Smooth muscle cell (in vitro differentiated cells): ENCODE results near the gene ASB6. TPM values are rescaled to one million over a fixed set of nuclear protein-coding genes. Genes with fewer than 3 reads are reported as not detected.

Source experiments
- DNase-seq: peaks from one replicate; lab custom pipeline; 2025; ENCODE audit not compliant: unreplicated experiment; lab: John Stamatoyannopoulos, UW
- H2AFZ ChIP-seq: fragments of 200-600 bp; sonication (generic); 2 replicates; pipeline ENCODE4 v1.6.0; 2016; ENCODE audit warnings: antibody characterized with exemption, low read depth, mild to moderate bottlenecking
- H3F3A ChIP-seq: fragments of 200-600 bp; sonication (generic); 2 replicates; pipeline ENCODE4 v1.6.0; 2017; ENCODE audit warnings: antibody characterized with exemption, low read depth
- H3K27ac ChIP-seq: fragments of 200-600 bp; sonication (generic); 2 replicates; pipeline ENCODE4 v1.5.1; 2016; ENCODE audit warnings: low read depth, mild to moderate bottlenecking
- H3K27me3 ChIP-seq: fragments of 200-600 bp; sonication (generic); 2 replicates; pipeline ENCODE4 v1.6.1; 2016; ENCODE audit warnings: low read depth, mild to moderate bottlenecking
- H3K36me3 ChIP-seq: fragments of 200-600 bp; sonication (generic); 2 replicates; pipeline ENCODE4 v1.5.1; 2016; ENCODE audit warnings: low read depth
- H3K4me1 ChIP-seq: fragments of 200-600 bp; sonication (generic); 2 replicates; pipeline ENCODE4 v1.5.1; 2016; ENCODE audit warnings: low read depth
- H3K4me2 ChIP-seq: fragments of 200-600 bp; sonication (generic); 2 replicates; pipeline ENCODE4 v1.6.0; 2016; ENCODE audit warnings: mild to moderate bottlenecking
- H3K4me3 ChIP-seq: fragments of 200-600 bp; sonication (generic); 2 replicates; pipeline ENCODE4 v1.5.1; 2016; ENCODE audit warnings: mild to moderate bottlenecking
- H3K79me2 ChIP-seq: fragments of 200-600 bp; sonication (generic); 2 replicates; pipeline ENCODE4 v1.6.0; 2016; ENCODE audit warnings: low read depth, mild to moderate bottlenecking
- H3K9ac ChIP-seq: fragments of 200-600 bp; sonication (generic); 2 replicates; pipeline ENCODE4 v1.6.0; 2016; ENCODE audit warnings: low read depth
- H3K9me3 ChIP-seq: fragments of 200-600 bp; sonication (generic); replicated peaks from 2 replicates; pipeline ENCODE4 v1.5.1; 2016; ENCODE audit warnings: low read depth
- H4K20me1 ChIP-seq: fragments of 200-600 bp; sonication (generic); 2 replicates; pipeline ENCODE4 v1.6.0; 2016; ENCODE audit warnings: low read depth
- WGBS: methylation state at CpG from one replicate; pipeline ENCODE4 v1.1.7; 2016; ENCODE audit warnings: low lambda C conversion rate; 5-methylcytosine and 5-hydroxymethylcytosine counted together
- polyA plus RNA-seq: library from polyadenylated mRNA; unstranded; fragments of >200 nt; fragmentation: Nextera tagmentation; extraction: Ambion mirVana; gene quantifications from 2 replicates; pipeline ENCODE4 v1.2.1, GENCODE V29; 2016
- total RNA-seq: library from RNA; depleted of rRNA; stranded (reverse); fragments of >200 nt; gene quantifications from 2 replicates; pipeline ENCODE4 v1.2.3, GENCODE V29; 2014
- TF ChIP-seq, protein P1 (sequence below): fragments of 200-600 bp; sonication (generic); IDR thresholded peaks from 2 replicates; pipeline ENCODE4 v1.5.1; 2017; ENCODE audit warnings: borderline replicate concordance, mild to moderate bottlenecking, antibody characterized with exemption; ENCODE audit not compliant: insufficient read depth, poor library complexity, severe bottlenecking

Gene ASB6
- total and polyA plus RNA-seq, 2 experiments from 2014 or later, result 13.8 to 26.0 TPM

GRCh38 chr9:129602598-129603415 is 39.1 kb downstream of the ASB6 start:
- H3F3A ChIP-seq, result peaks cover 33% of the 10 kb centered on the region
- H4K20me1 ChIP-seq, result no peaks in the 10 kb centered on the region
- no peaks in the 10 kb centered on the region for H3K27me3 ChIP-seq
- no peaks in the 10 kb centered on the region for H3K9me3 ChIP-seq
- TF ChIP-seq, protein P1, sequence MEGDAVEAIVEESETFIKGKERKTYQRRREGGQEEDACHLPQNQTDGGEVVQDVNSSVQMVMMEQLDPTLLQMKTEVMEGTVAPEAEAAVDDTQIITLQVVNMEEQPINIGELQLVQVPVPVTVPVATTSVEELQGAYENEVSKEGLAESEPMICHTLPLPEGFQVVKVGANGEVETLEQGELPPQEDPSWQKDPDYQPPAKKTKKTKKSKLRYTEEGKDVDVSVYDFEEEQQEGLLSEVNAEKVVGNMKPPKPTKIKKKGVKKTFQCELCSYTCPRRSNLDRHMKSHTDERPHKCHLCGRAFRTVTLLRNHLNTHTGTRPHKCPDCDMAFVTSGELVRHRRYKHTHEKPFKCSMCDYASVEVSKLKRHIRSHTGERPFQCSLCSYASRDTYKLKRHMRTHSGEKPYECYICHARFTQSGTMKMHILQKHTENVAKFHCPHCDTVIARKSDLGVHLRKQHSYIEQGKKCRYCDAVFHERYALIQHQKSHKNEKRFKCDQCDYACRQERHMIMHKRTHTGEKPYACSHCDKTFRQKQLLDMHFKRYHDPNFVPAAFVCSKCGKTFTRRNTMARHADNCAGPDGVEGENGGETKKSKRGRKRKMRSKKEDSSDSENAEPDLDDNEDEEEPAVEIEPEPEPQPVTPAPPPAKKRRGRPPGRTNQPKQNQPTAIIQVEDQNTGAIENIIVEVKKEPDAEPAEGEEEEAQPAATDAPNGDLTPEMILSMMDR, result no peak
- H3K36me3 ChIP-seq, result no peaks in the 10 kb centered on the region
- no peak overlapping the region for H3K27ac ChIP-seq
- H3K9ac ChIP-seq, result no peak overlapping the region
- H3K4me1 ChIP-seq, result peaks cover 11% of the 10 kb centered on the region
- H2AFZ ChIP-seq, result no peak overlapping the region
- no peak overlapping the region for H3K4me3 ChIP-seq
- H3K4me2 ChIP-seq, result no peak overlapping the region
- H3K79me2 ChIP-seq, result no peaks in the 10 kb centered on the region
- no peak for DNase-seq
- 73% methylated on average over 10 of the region's 10 CpGs for WGBS

- Histone ChIP-seq H3K4me1 (peaks cover 16% of the 10 kb centered on the region), H3K9ac (no peak overlapping the region), H3F3A (peaks cover 22% of the 10 kb centered on the region), H2AFZ (no peak overlapping the region), H3K27me3 (no peaks in the 10 kb centered on the region), H3K4me3 (no peak overlapping the region), H3K79me2 (no peaks in the 10 kb centered on the region), H3K36me3 (no peaks in the 10 kb centered on the region), H3K4me2 (no peak overlapping the region), H4K20me1 (no peaks in the 10 kb centered on the region), H3K27ac (no peak overlapping the region), H3K9me3 (no peaks in the 10 kb centered on the region)
- TF ChIP-seq, protein P1, result no peak
- 89% methylated on average over 7 of the region's 9 CpGs for WGBS
- no peak for DNase-seq
Measured at GRCh38 chr9:129601082-129601674, 40.8 kb downstream of the ASB6 start.

GRCh38 chr9:129598089-129598596 is 43.8 kb downstream of the ASB6 start:
- Histone ChIP-seq H3K36me3 (no peaks in the 10 kb centered on the region), H3K4me3 (peak overlapping the region; percentile 45), H3K4me2 (peak overlapping the region; percentile 79), H3K27me3 (no peaks in the 10 kb centered on the region), H3K9me3 (no peaks in the 10 kb centered on the region), H2AFZ (peak overlapping the region; percentile 39), H3K79me2 (no peaks in the 10 kb centered on the region), H3F3A (peaks cover 14% of the 10 kb centered on the region), H4K20me1 (no peaks in the 10 kb centered on the region), H3K4me1 (peaks cover 19% of the 10 kb centered on the region), H3K9ac (peak overlapping the region; percentile 43), H3K27ac (peak overlapping the region; percentile 56)
- no peak for DNase-seq
- WGBS, result 56% methylated on average over 14 of the region's 14 CpGs
- TF ChIP-seq, protein P1, result no peak
